Measurements from ENCODE around the gene CACTIN. TPM values are rescaled to one million over a fixed set of nuclear protein-coding genes. Genes with fewer than 3 reads are reported as not detected.
"Not testable (repeated sequence)": the region's sequence is repeated elsewhere in the genome, so short reads cannot be mapped to it uniquely, and the experiment has no call there.

The CACTIN gene
- total and polyA plus RNA-seq, 4 donors = 16.7 to 23.4 (median 18.7) TPM

- no peak overlapping the region for H3K9ac ChIP-seq (ENCODE audit: insufficient read depth in 1 of 2, low read length in 2 of 2)
- 87 to 89% methylated on average over 34 of the region's 34 CpGs for WGBS, 2 donors
- H3K4me1 ChIP-seq (ENCODE audit: control insufficient read depth in 5 of 5, insufficient read depth in 5 of 5, low read length in 5 of 5) = peaks cover 0 to 28% (median 14%) of the 10 kb centered on the region in 5 donors
- no peaks in the 10 kb centered on the region for H3K27me3 ChIP-seq (ENCODE audit: control insufficient read depth in 3 of 3, insufficient read depth in 3 of 3, low read length in 2 of 3)
- DNase-seq (no peak), ATAC-seq (ENCODE audit: insufficient read depth, low FRiP score) (no peak)
- peaks cover 0 to 13% (median 13%) of the 10 kb centered on the region in 4 donors for H3K36me3 ChIP-seq (ENCODE audit: control insufficient read depth in 4 of 4, insufficient read depth in 4 of 4, low read length in 4 of 4)
- peak overlapping the region in 1 of 2 donors; percentile 12 for H3K27ac ChIP-seq (ENCODE audit: low read depth in 1 of 2, low read length in 1 of 2)
- no peak overlapping the region for H3K4me3 ChIP-seq
- no peaks in the 10 kb centered on the region for H3K9me3 ChIP-seq (ENCODE audit: control insufficient read depth in 4 of 4, insufficient read depth in 3 of 4, low read length in 3 of 4)
- no peak for TF ChIP-seq CTCF (IDR thresholded peaks at IDR 0.05; ENCODE audit: control extremely low read depth, extremely low read depth)
Observed at GRCh38 chr19:3668331-3669081, 41.9 kb upstream of the CACTIN start.

DNA sequence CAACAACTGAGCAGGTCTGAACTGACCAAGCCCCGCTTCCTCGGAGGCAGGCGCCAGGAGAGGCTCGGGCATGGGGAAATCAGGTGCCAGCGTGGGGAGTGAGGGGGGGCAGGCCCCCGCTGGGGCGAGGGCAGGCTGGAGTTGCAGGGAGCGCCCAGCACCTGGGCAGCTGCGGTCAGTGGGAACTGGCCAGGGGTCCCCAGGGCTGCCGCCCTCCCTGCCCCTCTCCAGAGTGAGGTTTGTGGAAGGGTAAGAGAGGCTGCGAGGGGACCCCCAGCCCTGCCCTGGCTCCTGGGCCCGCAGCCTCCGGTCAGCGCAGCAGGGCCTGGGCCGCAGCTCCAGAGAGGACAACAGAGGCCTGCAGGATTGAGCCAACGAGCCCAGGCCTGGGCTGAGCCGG, 41.2 kb upstream of the CACTIN start:
- H3K4me3 ChIP-seq = no peak overlapping the region
- 90 to 92% methylated on average over 17 of the region's 17 CpGs for WGBS, 2 donors
- no peak overlapping the region for H3K27ac ChIP-seq (ENCODE audit: low read depth in 1 of 2, low read length in 1 of 2)
- H3K27me3 ChIP-seq (ENCODE audit: control insufficient read depth in 3 of 3, insufficient read depth in 3 of 3, low read length in 2 of 3) = no peaks in the 10 kb centered on the region
- peaks cover 0 to 18% (median 14%) of the 10 kb centered on the region in 4 donors for H3K36me3 ChIP-seq (ENCODE audit: control insufficient read depth in 4 of 4, insufficient read depth in 4 of 4, low read length in 4 of 4)
- no peak for TF ChIP-seq CTCF (IDR thresholded peaks at IDR 0.05; ENCODE audit: control extremely low read depth, extremely low read depth)
- DNase-seq = no peak
- H3K9ac ChIP-seq (ENCODE audit: insufficient read depth in 1 of 2, low read length in 2 of 2) = no peak overlapping the region
- no peak for ATAC-seq (ENCODE audit: insufficient read depth, low FRiP score)
- H3K4me1 ChIP-seq (ENCODE audit: control insufficient read depth in 5 of 5, insufficient read depth in 5 of 5, low read length in 5 of 5) = peaks cover 0 to 28% (median 14%) of the 10 kb centered on the region in 5 donors
- no peaks in the 10 kb centered on the region for H3K9me3 ChIP-seq (ENCODE audit: control insufficient read depth in 4 of 4, insufficient read depth in 3 of 4, low read length in 3 of 4)

GRCh38 chr19:3667037-3667638, 40.5 kb upstream of the CACTIN start:
- Histone ChIP-seq H3K9ac (ENCODE audit: insufficient read depth in 1 of 2, low read length in 2 of 2) (no peak overlapping the region), H3K27ac (ENCODE audit: low read depth in 1 of 2, low read length in 1 of 2) (no peak overlapping the region), H3K4me3 (no peak overlapping the region), H3K9me3 (ENCODE audit: control insufficient read depth in 4 of 4, insufficient read depth in 3 of 4, low read length in 3 of 4) (no peaks in the 10 kb centered on the region), H3K27me3 (ENCODE audit: control insufficient read depth in 3 of 3, insufficient read depth in 3 of 3, low read length in 2 of 3) (no peaks in the 10 kb centered on the region), H3K4me1 (ENCODE audit: control insufficient read depth in 5 of 5, insufficient read depth in 5 of 5, low read length in 5 of 5) (peaks cover 0 to 24% (median 14%) of the 10 kb centered on the region in 5 donors), H3K36me3 (ENCODE audit: control insufficient read depth in 4 of 4, insufficient read depth in 4 of 4, low read length in 4 of 4) (peaks cover 0 to 18% (median 14%) of the 10 kb centered on the region in 4 donors)
- ATAC-seq (ENCODE audit: insufficient read depth, low FRiP score) (no peak), DNase-seq (no peak)
- TF ChIP-seq CTCF (IDR thresholded peaks at IDR 0.05; ENCODE audit: control extremely low read depth, extremely low read depth) = no peak
- WGBS, 2 donors = 85 to 91% methylated on average over 18 of the region's 18 CpGs

DNA sequence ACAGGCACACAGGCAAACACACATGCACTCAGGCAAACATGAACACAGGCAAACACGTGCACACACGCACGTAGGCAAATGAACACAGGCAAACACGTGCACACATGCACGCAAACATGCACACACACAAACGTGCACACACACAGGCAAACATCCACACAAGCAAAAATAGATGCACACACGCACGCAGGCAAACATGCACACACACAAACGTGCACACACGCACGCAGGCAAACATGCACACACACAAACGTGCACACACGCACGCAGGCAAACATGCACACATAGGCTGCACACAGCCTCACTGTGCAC, 39.9 kb upstream of the CACTIN start:
- peaks cover 0 to 18% (median 9%) of the 10 kb centered on the region in 5 donors for H3K4me1 ChIP-seq (ENCODE audit: control insufficient read depth in 5 of 5, insufficient read depth in 5 of 5, low read length in 5 of 5)
- 92 to 95% methylated on average over 14 of the region's 14 CpGs for WGBS, 2 donors
- H3K9me3 ChIP-seq (ENCODE audit: control insufficient read depth in 4 of 4, insufficient read depth in 3 of 4, low read length in 3 of 4); H3K27ac ChIP-seq (ENCODE audit: low read depth in 1 of 2, low read length in 1 of 2); H3K9ac ChIP-seq (ENCODE audit: insufficient read depth in 1 of 2, low read length in 2 of 2); H3K27me3 ChIP-seq (ENCODE audit: control insufficient read depth in 3 of 3, insufficient read depth in 3 of 3, low read length in 2 of 3); ATAC-seq (ENCODE audit: insufficient read depth, low FRiP score); H3K4me3 ChIP-seq; DNase-seq: not testable (repeated sequence)
- peaks cover 0 to 20% (median 16%) of the 10 kb centered on the region in 4 donors for H3K36me3 ChIP-seq (ENCODE audit: control insufficient read depth in 4 of 4, insufficient read depth in 4 of 4, low read length in 4 of 4)
